ENCODE measurements around the gene SLC13A4.

DNA sequence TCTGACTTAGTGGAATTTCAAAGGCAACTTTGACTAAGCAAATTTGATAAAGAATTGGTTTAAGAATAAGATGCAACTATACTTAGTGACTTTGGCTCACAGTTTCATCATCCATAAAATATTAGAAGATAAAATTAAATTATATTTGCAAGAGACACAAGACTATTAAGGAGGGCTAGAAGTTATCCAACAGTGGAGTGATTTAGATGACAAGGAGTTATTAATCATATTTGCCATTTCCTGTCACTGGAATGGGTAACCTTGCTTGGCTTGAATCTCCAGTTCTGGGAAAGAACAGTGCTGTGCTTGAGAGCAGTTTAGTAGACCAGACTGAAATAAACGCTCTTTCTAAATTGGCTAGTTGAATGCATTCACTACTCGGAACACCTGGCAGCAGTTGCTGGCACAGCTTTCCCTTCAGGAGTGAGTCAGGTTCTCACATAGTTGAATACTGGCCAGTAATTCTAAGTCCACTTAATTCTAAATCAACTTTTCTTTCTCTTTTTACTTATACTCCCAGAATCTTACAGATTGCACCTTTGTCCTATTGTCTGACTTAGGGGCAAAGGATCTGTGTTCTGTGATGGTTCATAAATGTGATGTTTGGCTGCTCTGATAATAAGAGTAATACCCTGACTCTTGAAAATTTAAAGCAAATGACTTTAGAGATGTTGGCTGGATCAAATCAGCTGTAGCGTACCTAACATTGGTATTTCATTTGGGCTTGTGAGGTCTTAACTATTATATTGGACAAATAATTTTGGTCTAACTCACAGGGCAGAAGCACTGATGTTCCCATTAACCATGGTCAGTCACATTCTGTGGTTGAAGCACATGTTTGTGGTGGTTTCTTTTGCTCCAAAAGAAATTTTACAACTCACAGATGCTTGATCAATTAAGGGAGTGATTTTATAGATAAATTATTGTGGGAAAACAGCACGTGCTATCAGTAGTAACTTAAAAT lies 49.1 kb downstream of the SLC13A4 start:
- TF ChIP-seq, protein P1, sequence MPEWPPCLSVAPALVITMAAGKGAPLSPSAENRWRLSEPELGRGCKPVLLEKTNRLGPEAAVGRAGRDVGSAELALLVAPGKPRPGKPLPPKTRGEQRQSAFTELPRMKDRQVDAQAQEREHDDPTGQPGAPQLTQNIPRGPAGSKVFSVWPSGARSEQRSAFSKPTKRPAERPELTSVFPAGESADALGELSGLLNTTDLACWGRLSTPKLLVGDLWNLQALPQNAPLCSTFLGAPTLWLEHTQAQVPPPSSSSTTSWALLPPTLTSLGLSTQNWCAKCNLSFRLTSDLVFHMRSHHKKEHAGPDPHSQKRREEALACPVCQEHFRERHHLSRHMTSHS (tag by site-specific recombination; IDR thresholded peaks at IDR 0.05), result no peak
- TF ChIP-seq, protein P2, sequence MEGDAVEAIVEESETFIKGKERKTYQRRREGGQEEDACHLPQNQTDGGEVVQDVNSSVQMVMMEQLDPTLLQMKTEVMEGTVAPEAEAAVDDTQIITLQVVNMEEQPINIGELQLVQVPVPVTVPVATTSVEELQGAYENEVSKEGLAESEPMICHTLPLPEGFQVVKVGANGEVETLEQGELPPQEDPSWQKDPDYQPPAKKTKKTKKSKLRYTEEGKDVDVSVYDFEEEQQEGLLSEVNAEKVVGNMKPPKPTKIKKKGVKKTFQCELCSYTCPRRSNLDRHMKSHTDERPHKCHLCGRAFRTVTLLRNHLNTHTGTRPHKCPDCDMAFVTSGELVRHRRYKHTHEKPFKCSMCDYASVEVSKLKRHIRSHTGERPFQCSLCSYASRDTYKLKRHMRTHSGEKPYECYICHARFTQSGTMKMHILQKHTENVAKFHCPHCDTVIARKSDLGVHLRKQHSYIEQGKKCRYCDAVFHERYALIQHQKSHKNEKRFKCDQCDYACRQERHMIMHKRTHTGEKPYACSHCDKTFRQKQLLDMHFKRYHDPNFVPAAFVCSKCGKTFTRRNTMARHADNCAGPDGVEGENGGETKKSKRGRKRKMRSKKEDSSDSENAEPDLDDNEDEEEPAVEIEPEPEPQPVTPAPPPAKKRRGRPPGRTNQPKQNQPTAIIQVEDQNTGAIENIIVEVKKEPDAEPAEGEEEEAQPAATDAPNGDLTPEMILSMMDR (tag by site-specific recombination; IDR thresholded peaks at IDR 0.05), result no peak
- TF ChIP-seq ZBTB1 (tag by site-specific recombination; IDR thresholded peaks at IDR 0.05), result no peak
- TF ChIP-seq, protein P3, sequence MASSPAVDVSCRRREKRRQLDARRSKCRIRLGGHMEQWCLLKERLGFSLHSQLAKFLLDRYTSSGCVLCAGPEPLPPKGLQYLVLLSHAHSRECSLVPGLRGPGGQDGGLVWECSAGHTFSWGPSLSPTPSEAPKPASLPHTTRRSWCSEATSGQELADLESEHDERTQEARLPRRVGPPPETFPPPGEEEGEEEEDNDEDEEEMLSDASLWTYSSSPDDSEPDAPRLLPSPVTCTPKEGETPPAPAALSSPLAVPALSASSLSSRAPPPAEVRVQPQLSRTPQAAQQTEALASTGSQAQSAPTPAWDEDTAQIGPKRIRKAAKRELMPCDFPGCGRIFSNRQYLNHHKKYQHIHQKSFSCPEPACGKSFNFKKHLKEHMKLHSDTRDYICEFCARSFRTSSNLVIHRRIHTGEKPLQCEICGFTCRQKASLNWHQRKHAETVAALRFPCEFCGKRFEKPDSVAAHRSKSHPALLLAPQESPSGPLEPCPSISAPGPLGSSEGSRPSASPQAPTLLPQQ (tag by site-specific recombination; IDR thresholded peaks at IDR 0.05), result no peak
- TF ChIP-seq, protein P4, sequence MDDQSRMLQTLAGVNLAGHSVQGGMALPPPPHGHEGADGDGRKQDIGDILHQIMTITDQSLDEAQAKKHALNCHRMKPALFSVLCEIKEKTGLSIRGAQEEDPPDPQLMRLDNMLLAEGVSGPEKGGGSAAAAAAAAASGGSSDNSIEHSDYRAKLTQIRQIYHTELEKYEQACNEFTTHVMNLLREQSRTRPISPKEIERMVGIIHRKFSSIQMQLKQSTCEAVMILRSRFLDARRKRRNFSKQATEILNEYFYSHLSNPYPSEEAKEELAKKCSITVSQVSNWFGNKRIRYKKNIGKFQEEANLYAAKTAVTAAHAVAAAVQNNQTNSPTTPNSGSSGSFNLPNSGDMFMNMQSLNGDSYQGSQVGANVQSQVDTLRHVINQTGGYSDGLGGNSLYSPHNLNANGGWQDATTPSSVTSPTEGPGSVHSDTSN (CRISPR knock-in tag; IDR thresholded peaks at IDR 0.05), result no peak
- no peak for TF ChIP-seq GLI2 (tag by site-specific recombination; IDR thresholded peaks at IDR 0.05; ENCODE audit: borderline replicate concordance, low read depth)
- TF ChIP-seq ZNF341 (tag by site-specific recombination; IDR thresholded peaks at IDR 0.05; ENCODE audit: low read depth), result no peak
- TF ChIP-seq, protein P5, sequence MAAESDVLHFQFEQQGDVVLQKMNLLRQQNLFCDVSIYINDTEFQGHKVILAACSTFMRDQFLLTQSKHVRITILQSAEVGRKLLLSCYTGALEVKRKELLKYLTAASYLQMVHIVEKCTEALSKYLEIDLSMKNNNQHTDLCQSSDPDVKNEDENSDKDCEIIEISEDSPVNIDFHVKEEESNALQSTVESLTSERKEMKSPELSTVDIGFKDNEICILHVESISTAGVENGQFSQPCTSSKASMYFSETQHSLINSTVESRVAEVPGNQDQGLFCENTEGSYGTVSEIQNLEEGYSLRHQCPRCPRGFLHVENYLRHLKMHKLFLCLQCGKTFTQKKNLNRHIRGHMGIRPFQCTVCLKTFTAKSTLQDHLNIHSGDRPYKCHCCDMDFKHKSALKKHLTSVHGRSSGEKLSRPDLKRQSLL (tag by site-specific recombination; IDR thresholded peaks at IDR 0.05), result no peak
- TF ChIP-seq ZNF785 (tag by site-specific recombination; IDR thresholded peaks at IDR 0.05), result no peak
- no peak for TF ChIP-seq ZNF768 (tag by site-specific recombination; IDR thresholded peaks at IDR 0.05)
- TF ChIP-seq, protein P6, sequence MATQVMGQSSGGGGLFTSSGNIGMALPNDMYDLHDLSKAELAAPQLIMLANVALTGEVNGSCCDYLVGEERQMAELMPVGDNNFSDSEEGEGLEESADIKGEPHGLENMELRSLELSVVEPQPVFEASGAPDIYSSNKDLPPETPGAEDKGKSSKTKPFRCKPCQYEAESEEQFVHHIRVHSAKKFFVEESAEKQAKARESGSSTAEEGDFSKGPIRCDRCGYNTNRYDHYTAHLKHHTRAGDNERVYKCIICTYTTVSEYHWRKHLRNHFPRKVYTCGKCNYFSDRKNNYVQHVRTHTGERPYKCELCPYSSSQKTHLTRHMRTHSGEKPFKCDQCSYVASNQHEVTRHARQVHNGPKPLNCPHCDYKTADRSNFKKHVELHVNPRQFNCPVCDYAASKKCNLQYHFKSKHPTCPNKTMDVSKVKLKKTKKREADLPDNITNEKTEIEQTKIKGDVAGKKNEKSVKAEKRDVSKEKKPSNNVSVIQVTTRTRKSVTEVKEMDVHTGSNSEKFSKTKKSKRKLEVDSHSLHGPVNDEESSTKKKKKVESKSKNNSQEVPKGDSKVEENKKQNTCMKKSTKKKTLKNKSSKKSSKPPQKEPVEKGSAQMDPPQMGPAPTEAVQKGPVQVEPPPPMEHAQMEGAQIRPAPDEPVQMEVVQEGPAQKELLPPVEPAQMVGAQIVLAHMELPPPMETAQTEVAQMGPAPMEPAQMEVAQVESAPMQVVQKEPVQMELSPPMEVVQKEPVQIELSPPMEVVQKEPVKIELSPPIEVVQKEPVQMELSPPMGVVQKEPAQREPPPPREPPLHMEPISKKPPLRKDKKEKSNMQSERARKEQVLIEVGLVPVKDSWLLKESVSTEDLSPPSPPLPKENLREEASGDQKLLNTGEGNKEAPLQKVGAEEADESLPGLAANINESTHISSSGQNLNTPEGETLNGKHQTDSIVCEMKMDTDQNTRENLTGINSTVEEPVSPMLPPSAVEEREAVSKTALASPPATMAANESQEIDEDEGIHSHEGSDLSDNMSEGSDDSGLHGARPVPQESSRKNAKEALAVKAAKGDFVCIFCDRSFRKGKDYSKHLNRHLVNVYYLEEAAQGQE (tag by site-specific recombination; IDR thresholded peaks at IDR 0.05), result no peak
- TF ChIP-seq ZNF561 (tag by site-specific recombination; IDR thresholded peaks at IDR 0.05; ENCODE audit: borderline replicate concordance), result no peak
